ENCODE data around the gene IGSF10. TPM values are rescaled to one million over a fixed set of nuclear protein-coding genes. Genes with fewer than 3 reads are reported as not detected.

Gene IGSF10
- total RNA-seq, 1 donor from 2014 or later = 15.3 TPM

DNA sequence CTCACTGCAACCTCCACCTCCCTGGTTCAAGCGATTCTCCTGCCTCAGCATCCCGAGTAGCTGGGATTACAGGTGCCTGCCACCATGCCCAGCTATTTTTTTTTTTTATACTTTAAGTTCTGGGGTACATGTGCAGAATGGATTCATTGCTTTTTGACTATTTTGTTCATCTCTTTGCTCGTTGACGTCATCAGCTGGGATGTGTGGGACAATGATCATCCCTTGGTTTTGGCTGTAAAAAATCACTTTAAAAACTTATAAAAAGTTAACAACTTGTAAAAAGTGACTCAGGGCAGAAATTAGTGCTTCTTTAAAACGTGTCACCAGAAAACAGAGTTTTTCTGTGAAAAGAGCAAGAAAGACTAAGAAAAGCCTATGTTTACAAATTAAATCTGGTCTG, 37.8 kb downstream of the IGSF10 start:
- no peak for DNase-seq

- no peak for DNase-seq
Measured at GRCh38 chr3:151421938-151422337, 38.9 kb downstream of the IGSF10 start.

GRCh38 chr3:151419806-151420205, 41.1 kb downstream of the IGSF10 start:
- DNase-seq = no peak

GRCh38 chr3:151415289-151415688, 45.6 kb downstream of the IGSF10 start:
- no peak for DNase-seq

DNA sequence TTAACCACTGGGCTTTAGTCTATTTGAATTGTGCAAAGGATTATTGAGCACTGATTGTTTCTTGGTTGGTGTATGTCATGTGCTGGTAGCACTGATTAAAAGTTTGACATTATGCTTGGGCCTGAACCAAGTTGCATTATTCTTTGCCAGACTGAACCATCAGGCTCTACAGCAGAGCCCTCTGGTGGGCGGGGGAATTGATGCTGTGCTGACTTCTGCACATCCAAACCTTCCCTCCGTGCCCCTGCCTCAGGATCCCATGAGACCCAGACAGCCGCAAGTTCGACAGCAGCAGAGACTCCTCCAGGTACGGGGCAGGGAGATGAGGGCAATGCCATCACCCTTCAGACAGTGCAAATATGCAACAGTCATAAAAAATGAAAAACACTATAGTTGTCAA, 47.9 kb downstream of the IGSF10 start:
- DNase-seq = no peak

Small RNAs within 50 kb of the gene (small RNA-seq; reads per million reads assigned to genes)
- gene AC117454.1 (ENCODE audit: low replicate concordance) = not detected

Other genes starting within 250 kb of the IGSF10 start
- gene P2RY14, start 182.5 kb downstream of the IGSF10 start, total RNA-seq = 2.9 TPM
- 2.3 TPM for gene GPR87, start 144.2 kb downstream of the IGSF10 start, total RNA-seq
- gene P2RY13, start 131.5 kb downstream of the IGSF10 start, total RNA-seq = 1.2 TPM
- 0.21 TPM for gene P2RY12, start 76.3 kb downstream of the IGSF10 start, total RNA-seq

Data from tongue (tissue), 3 donors.